HepG2 (cell line): ENCODE data around the gene CEL. TPM values are rescaled to one million over a fixed set of nuclear protein-coding genes. Genes with fewer than 3 reads are reported as not detected.
"Not testable (repeated sequence)": the region's sequence is repeated elsewhere in the genome, so short reads cannot be mapped to it uniquely, and the experiment has no call there.

ENCODE experiments used
- ATAC-seq: fragments of 200-7000 bp; cut with Tn5 transposase; 3 replicates; pipeline ENCODE4 v1.9.1; 2020; ENCODE audit warnings: mild to moderate bottlenecking, moderate library complexity
- BruUV-seq: library from RNA; stranded (reverse); fragments of 400-500 nt; replicated peaks from 2 replicates; lab custom pipeline; 2021; lab: Mats Ljungman, UMichigan
- CTCF ChIA-PET: fragments of 300-600 bp; formaldehyde crosslinking; extraction: SDS; loops from one replicate; lab custom pipeline; 2021; ENCODE audit warnings: low total read pairs, inconsistent platforms, low intra/inter-chr PET ratio; lab: Yijun Ruan, JAX
- POLR2A ChIA-PET: fragments of 350-600 bp; sonication (Branson Sonifier 250); formaldehyde crosslinking; loops from one replicate; lab custom pipeline; 2020; ENCODE audit warnings: antibody characterized with exemption, inconsistent platforms; lab: Yijun Ruan, JAX
- DNase-seq: peaks from one replicate; pipeline ENCODE4 v3.0.0-alpha.2; 2015; ENCODE audit warnings: low spot score
- FAIRE-seq: peaks from 3 replicates; lab custom pipeline; 2011; peaks lifted over from hg19 to GRCh38; lab: Jason Lieb, UNC
- H2AFZ ChIP-seq: one replicate; pipeline ENCODE4 v1.6.1; 2011; ENCODE audit warnings: low read length, inconsistent platforms
- H3K27ac ChIP-seq: fragments of 300-600 bp; 3 replicates; pipeline ENCODE4 v1.8.0; 2011; ENCODE audit warnings: mixed run types, mild to moderate bottlenecking, mixed read lengths, low read length, inconsistent platforms; ENCODE audit not compliant: insufficient read depth; ENCODE audit errors: extremely low read length
- H3K27me3 ChIP-seq, 2 experiments: fragments of 200-600 bp in 1 of 2; 2 replicates in 1 of 2; 3 replicates in 1 of 2; pipeline versions ENCODE4 v1.6.0 to v1.8.0; 2011; ENCODE audit warnings: low read length in 2 of 2, mild to moderate bottlenecking in 2 of 2, moderate library complexity in 2 of 2, inconsistent platforms in 1 of 2; ENCODE audit not compliant: insufficient read depth in 2 of 2, control insufficient read depth in 1 of 2
- H3K36me3 ChIP-seq, 2 experiments: fragments of 200-600 bp in 1 of 2; replicated peaks in 1 of 2; 2 replicates in 1 of 2; 3 replicates in 1 of 2; pipeline versions ENCODE4 v1.5.1 to v1.8.0; 2011; ENCODE audit warnings: low read length in 2 of 2, inconsistent platforms in 1 of 2; ENCODE audit not compliant: insufficient read depth in 2 of 2, control insufficient read depth in 1 of 2
- H3K4me1 ChIP-seq: 2 replicates; pipeline ENCODE4 v1.5.1; 2012; ENCODE audit warnings: low read length, inconsistent platforms; ENCODE audit not compliant: insufficient read depth
- H3K4me2 ChIP-seq: 2 replicates; pipeline ENCODE4 v1.6.0; 2011; ENCODE audit warnings: low read depth, low read length, inconsistent platforms
- H3K4me3 ChIP-seq, 3 experiments: fragments of 200-600 bp in 1 of 3; sonication (generic), shearing (Covaris generic) in 1 of 3; replicated peaks in 1 of 3; 2 replicates each; pipeline ENCODE4 v1.5.1; 2011 to 2016; ENCODE audit warnings: low read length in 3 of 3, inconsistent platforms in 2 of 3, low read depth in 2 of 3, mild to moderate bottlenecking in 2 of 3, control low read depth in 1 of 3, mixed read lengths in 1 of 3; ENCODE audit not compliant: insufficient read depth in 1 of 3
- H3K79me2 ChIP-seq: one replicate; pipeline ENCODE4 v1.6.1; 2011; ENCODE audit warnings: low read length, inconsistent platforms; ENCODE audit not compliant: insufficient read depth
- H3K9ac ChIP-seq: 2 replicates; pipeline ENCODE4 v1.6.0; 2011; ENCODE audit warnings: mild to moderate bottlenecking, low read depth, low read length, inconsistent platforms; ENCODE audit not compliant: insufficient read depth
- H3K9me3 ChIP-seq: 2 replicates; pipeline ENCODE4 v1.5.1; 2012; ENCODE audit warnings: mild to moderate bottlenecking, low read length
- H4K20me1 ChIP-seq: 2 replicates; pipeline ENCODE4 v1.6.0; 2011; ENCODE audit warnings: inconsistent platforms, mild to moderate bottlenecking, low read length, moderate library complexity; ENCODE audit not compliant: insufficient read depth
- ATF1 ChIP-seq: IDR thresholded peaks from 2 replicates; pipeline ENCODE4 v1.6.1; 2016; ENCODE audit warnings: mild to moderate bottlenecking, control low read depth
- ATF5 ChIP-seq: sonication (generic); formaldehyde crosslinking; IDR thresholded peaks from 2 replicates; pipeline ENCODE4 v1.4.0; 2020; ENCODE audit warnings: mild to moderate bottlenecking, low read depth, missing genetic modification reagents
- NAIF1 ChIP-seq: sonication (generic); formaldehyde crosslinking; IDR thresholded peaks from 2 replicates; pipeline ENCODE4 v1.5.0; 2020; ENCODE audit warnings: mild to moderate bottlenecking, missing genetic modification reagents, borderline replicate concordance
- NCOA5 ChIP-seq: sonication (generic); formaldehyde crosslinking; IDR thresholded peaks from 2 replicates; pipeline ENCODE4 v1.4.0; 2020; ENCODE audit warnings: missing genetic modification reagents
- NPAS2 ChIP-seq: sonication (generic); formaldehyde crosslinking; IDR thresholded peaks from 2 replicates; pipeline ENCODE4 v1.8.0; 2022; ENCODE audit warnings: mild to moderate bottlenecking, missing genetic modification reagents, borderline replicate concordance
- SRSF4 ChIP-seq: fragments of 200-400 bp; formaldehyde crosslinking; IDR thresholded peaks from one replicate; pipeline ENCODE4 v1.6.1; 2018; ENCODE audit warnings: mild to moderate bottlenecking, low read depth, low read length, moderate library complexity; ENCODE audit not compliant: poor library complexity, severe bottlenecking
- ZBTB20 ChIP-seq: sonication (generic); formaldehyde crosslinking; IDR thresholded peaks from 2 replicates; pipeline ENCODE4 v1.8.1; 2023; ENCODE audit warnings: missing genetic modification reagents, low read depth, mild to moderate bottlenecking, borderline replicate concordance
- WGBS: methylation state at CpG from one replicate; pipeline ENCODE4 v1.1.6; 2017; ENCODE audit warnings: low lambda C conversion rate; 5-methylcytosine and 5-hydroxymethylcytosine counted together
- in situ Hi-C: cut with HindIII; loops from 2 replicates; pipeline ENCODE4 v1.10.0; 2017; ENCODE audit warnings: low pct_unique_long_range_greater_than_20kb; ENCODE audit not compliant: extremely low pct_ligation_motif_present
- intact Hi-C: fragments of 100-400 bp; cut with micrococcal nuclease; formaldehyde crosslinking; loops from one replicate; pipeline ENCODE4 v1.10.0; 2022; ENCODE audit not compliant: unreplicated experiment
- polyA plus RNA-seq, 8 experiments: library from polyadenylated mRNA; depleted of rRNA in 3 of 8; stranded (reverse) in 7 of 8; unstranded in 1 of 8; fragments of >200 nt; fragmentation: Illumina TruSeq in 4 of 8; extraction: Trizol in 4 of 8; gene quantifications; 2 replicates each; pipeline versions ENCODE4 v1.2.1 to v1.2.3, GENCODE V29; 2011 to 2016; ENCODE audit warnings: low read depth in 4 of 8, missing spikeins in 1 of 8, mixed read lengths in 1 of 8; ENCODE audit not compliant: insufficient read depth in 1 of 8
- total RNA-seq, 5 experiments: library from RNA; depleted of rRNA; stranded (reverse); fragments of >200 nt; fragmentation: Illumina TruSeq; extraction: Trizol; gene quantifications; 2 replicates each; pipeline ENCODE4 v1.2.3, GENCODE V29; 2016; ENCODE audit warnings: low read depth in 1 of 5
- TF ChIP-seq, protein P1 (sequence below): sonication (generic); formaldehyde crosslinking; conservative IDR thresholded peaks from 2 replicates; pipeline ENCODE4 v1.8.0; 2022; ENCODE audit warnings: low read depth, missing genetic modification reagents
- TF ChIP-seq, protein P2 (sequence below): sonication (generic); formaldehyde crosslinking; IDR thresholded peaks from 2 replicates; pipeline ENCODE4 v1.4.0; 2020; ENCODE audit warnings: missing genetic modification reagents, mild to moderate bottlenecking, borderline replicate concordance

The CEL gene
- total and polyA plus RNA-seq, 2 of the 13 experiments (the other 11 are each of a cell fraction or from before 2014, with no cell fraction given): 0.63 to 1.5 TPM

GRCh38 chr9:133067813-133068212 is 6.0 kb downstream of the CEL start:
- TF ChIP-seq ATF1 (no peak), NPAS2 (CRISPR knock-in tag) (no peak), ZBTB20 (CRISPR knock-in tag) (no peak), NCOA5 (CRISPR knock-in tag) (no peak), NAIF1 (CRISPR knock-in tag) (no peak), ATF5 (no peak), SRSF4 (no peak)
- TF ChIP-seq, protein P1, sequence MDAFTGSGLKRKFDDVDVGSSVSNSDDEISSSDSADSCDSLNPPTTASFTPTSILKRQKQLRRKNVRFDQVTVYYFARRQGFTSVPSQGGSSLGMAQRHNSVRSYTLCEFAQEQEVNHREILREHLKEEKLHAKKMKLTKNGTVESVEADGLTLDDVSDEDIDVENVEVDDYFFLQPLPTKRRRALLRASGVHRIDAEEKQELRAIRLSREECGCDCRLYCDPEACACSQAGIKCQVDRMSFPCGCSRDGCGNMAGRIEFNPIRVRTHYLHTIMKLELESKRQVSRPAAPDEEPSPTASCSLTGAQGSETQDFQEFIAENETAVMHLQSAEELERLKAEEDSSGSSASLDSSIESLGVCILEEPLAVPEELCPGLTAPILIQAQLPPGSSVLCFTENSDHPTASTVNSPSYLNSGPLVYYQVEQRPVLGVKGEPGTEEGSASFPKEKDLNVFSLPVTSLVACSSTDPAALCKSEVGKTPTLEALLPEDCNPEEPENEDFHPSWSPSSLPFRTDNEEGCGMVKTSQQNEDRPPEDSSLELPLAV: no peak
- TF ChIP-seq, protein P2, sequence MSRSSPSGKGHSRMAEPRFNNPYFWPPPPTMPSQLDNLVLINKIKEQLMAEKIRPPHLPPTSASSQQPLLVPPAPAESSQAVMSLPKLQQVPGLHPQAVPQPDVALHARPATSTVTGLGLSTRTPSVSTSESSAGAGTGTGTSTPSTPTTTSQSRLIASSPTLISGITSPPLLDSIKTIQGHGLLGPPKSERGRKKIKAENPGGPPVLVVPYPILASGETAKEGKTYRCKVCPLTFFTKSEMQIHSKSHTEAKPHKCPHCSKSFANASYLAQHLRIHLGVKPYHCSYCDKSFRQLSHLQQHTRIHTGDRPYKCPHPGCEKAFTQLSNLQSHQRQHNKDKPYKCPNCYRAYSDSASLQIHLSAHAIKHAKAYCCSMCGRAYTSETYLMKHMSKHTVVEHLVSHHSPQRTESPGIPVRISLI (CRISPR knock-in tag): no peak
- Histone ChIP-seq H3K4me3 (no peak overlapping the region), H3K9ac (no peak overlapping the region), H4K20me1 (no peaks in the 10 kb centered on the region), H3K27ac (no peak overlapping the region), H3K36me3 (peaks cover 0 to 1% of the 10 kb centered on the region in 2 experiments; a peak in 1 of 5 replicates), H3K79me2 (no peaks in the 10 kb centered on the region), H2AFZ (no peak overlapping the region), H3K27me3 (no peaks in the 10 kb centered on the region), H3K4me1 (no peaks in the 10 kb centered on the region), H3K4me2 (no peak overlapping the region), H3K9me3 (no peaks in the 10 kb centered on the region)
- FAIRE-seq: no peak
- POLR2A ChIA-PET: no interaction called here
- in situ Hi-C loops (no loop called here), intact Hi-C loops (no loop called here)
- no peak for DNase-seq
- ATAC-seq: no peak
- no TSS peak for BruUV-seq
- 71% methylated on average over 10 of the region's 11 CpGs for WGBS
- CTCF ChIA-PET: no interaction called here

GRCh38 chr9:133068431-133068830 is 6.7 kb downstream of the CEL start:
- FAIRE-seq, intact Hi-C loops, H3K9me3 ChIP-seq, H4K20me1 ChIP-seq, H3K4me1 ChIP-seq, BruUV-seq, H3K27ac ChIP-seq, CTCF ChIA-PET, H3K79me2 ChIP-seq, in situ Hi-C loops, H3K4me2 ChIP-seq, DNase-seq, H3K27me3 ChIP-seq, H3K9ac ChIP-seq, H3K4me3 ChIP-seq, POLR2A ChIA-PET, H2AFZ ChIP-seq, ATAC-seq, H3K36me3 ChIP-seq: not testable (repeated sequence)
- WGBS: 100% methylated on average over 1 of the region's 15 CpGs

- H3K9ac ChIP-seq, H3K79me2 ChIP-seq, POLR2A ChIA-PET, H3K36me3 ChIP-seq, H3K4me1 ChIP-seq, CTCF ChIA-PET, in situ Hi-C loops, H3K4me3 ChIP-seq, intact Hi-C loops, ATAC-seq, H3K9me3 ChIP-seq, H3K27ac ChIP-seq, H3K27me3 ChIP-seq, H3K4me2 ChIP-seq, FAIRE-seq, BruUV-seq, H2AFZ ChIP-seq, DNase-seq, H4K20me1 ChIP-seq: not testable (repeated sequence)
- 90% methylated on average over 14 of the region's 17 CpGs for WGBS
Observed at GRCh38 chr9:133070500-133070961, 8.8 kb downstream of the CEL start.
